Ecto neural progenitor cell (in vitro differentiated cells): ENCODE results near the gene RGS11.
"Not testable (repeated sequence)": the region's sequence is repeated elsewhere in the genome, so short reads cannot be mapped to it uniquely, and the experiment has no call there.

ENCODE experiments used
- DNase-seq: peaks from one replicate; pipeline ENCODE4 v3.0.0-alpha.2; 2018; ENCODE audit warnings: low spot score

Gene RGS11

GRCh38 chr16:263182-263774, 12.5 kb downstream of the RGS11 start:
- no peak for DNase-seq

GRCh38 chr16:262121-262745, 13.5 kb downstream of the RGS11 start:
- no peak for DNase-seq

DNA sequence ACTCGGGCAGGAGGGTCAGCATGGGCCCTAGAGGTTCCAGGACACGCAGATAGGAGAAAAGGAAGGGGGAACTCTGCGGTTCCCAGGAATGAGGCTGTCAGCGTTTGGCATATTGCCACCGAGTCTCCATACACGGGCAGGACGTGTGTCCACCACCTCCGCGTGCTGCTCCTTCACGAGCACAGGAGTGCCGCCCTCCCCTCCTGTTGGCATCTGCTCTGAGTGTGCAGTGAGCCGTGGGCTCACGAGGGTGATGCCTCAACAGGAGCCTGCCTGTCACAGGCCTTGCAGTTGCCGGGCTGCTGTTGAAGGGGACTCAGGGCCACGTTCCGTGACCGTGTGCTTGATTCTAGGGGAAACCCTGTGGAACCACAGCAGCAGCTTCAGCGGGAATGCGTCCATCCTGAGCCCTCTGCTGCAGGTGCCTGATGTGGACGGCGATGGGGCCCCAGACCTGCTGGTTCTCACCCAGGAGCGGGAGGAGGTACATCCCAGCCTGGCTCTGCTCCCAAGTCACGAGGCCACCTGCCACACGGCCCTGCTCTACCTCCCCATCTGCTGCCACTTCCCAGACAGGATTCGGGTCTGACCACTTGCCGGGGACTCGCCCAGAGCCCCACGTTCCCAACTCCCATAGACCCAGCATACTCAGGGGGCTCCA, 14.6 kb downstream of the RGS11 start:
- DNase-seq = no peak

GRCh38 chr16:260326-260725, 15.4 kb downstream of the RGS11 start:
- DNase-seq = no peak

DNA sequence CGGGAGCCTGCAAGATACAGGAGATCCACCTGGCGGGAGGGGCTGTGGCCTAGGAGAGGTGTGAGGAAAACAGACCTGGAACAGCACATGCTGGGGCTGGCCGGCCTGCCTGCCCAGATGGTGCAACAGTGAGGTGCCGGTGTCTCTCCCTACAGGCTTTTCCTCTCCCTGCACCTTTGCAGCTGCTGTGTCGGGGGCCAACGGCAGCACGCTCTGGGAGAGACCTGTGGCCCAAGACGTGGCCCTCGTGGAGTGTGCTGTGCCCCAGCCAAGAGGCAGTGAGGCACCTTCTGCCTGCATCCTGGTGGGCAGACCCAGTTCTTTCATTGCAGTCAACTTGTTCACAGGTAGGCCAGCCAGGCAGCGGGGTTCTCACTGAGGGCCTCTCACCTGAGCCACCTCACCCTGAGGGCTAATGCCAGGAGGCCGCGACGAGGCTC, 15.9 kb downstream of the RGS11 start:
- no peak for DNase-seq

- no peak for DNase-seq
These were observed 16.5 kb downstream of the RGS11 start for GRCh38 chr16:259226-259625.

DNA sequence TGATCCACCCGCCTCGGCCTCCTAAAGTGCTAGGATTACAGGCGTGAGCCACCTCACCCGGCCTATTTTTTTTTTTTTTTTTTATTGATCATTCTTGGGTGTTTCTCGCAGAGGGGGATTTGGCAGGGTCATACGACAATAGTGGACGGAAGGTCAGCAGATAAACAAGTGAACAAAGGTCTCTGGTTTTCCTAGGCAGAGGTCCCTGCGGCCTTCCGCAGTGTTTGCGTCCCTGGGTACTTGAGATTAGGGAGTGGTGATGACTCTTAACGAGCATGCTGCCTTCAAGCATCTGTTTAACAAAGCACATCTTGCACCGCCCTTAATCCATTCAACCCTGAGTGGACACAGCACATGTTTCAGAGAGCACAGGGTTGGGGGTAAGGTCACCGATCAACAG, 17.7 kb downstream of the RGS11 start:
- DNase-seq = not testable (repeated sequence)

- DNase-seq = no peak
These were observed 20.6 kb downstream of the RGS11 start for GRCh38 chr16:255183-255582.

GRCh38 chr16:254461-254860, 21.3 kb downstream of the RGS11 start:
- DNase-seq = no peak

DNA sequence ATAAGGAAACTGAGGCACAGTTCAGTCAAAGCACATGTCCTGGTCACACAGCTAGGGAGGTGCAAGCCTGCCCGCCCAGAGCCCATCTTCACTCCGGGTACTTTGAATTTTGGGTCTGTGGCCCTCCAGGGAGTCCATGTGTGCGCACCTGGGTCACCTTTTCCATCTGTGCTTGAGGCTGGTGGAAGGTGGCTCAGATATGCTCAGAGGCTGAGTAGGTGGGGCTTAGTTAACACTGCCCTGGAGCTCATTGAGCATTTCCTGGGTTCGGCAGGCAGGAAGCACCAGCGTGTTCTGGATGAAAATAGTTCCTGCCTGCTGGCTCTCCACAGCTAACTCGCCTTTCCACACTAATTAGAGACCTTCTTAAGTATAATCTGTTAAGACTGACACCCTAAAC, 21.9 kb downstream of the RGS11 start:
- no peak for DNase-seq

DNA sequence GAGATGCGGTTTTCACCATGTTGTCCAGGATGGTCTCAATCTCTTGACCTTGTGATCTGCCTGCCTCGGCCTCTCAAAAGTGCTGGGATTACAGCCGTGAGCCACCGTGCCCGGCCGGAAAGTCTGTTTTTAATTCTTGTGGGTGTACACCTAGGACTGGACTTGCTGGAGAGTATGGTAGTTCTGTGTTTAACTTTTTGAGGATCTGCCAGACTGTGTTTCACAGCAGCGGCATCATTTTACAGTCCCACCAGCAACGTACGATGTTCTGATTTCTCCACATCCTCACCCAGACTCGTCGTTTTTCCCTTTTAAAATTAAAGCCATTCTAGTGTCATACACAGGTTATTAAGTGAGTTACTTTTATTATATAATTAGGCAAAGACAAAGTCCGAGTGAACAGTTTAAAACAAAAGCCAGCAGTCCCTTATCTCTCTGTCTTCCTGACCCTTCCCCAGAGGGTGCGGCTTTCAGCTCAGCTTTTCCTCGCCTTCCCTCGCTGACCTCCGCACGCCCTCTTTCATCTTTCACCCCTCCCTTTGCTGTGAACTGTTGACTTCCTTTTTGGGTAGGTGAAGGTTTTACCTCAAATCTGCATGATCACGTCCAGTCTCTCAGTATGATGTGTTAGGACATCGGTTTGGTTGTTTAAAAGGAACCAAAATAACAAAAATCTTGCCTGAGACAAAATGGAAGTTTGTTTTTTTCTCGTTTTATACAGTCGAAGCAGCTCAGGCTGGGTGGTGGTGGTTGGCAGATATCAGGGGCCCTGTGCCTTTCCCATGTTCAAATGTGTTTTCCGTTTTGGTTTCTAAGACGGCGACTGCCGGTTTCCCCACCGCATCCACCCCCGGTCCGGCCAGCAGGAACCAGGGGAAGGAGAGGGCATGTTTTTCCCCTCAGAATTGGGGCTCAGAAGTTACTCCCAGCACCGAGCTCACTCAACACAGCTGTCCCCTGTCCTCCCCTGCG, 23.1 kb downstream of the RGS11 start:
- DNase-seq = no peak

DNA sequence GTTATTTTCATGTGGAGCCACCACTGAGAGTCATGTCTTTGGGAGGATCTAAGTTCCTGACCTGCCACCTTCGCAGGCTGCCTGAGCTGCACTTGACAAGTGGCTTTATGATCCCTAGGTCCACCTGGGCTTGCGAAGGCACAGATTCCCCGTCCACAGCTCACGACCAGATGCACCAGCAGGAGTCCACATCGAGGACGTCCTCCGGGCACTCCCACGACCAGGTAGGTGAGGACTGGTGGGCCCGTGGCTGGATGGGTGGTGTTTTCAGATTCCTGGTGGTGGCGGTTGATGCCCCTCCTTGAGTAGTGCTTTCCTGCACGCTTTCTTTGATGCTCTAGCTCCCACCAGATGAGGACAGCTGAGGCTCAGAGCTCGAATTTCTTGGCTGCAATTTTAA, 26.3 kb downstream of the RGS11 start:
- no peak for DNase-seq

GRCh38 chr16:247027-247426, 28.7 kb downstream of the RGS11 start:
- no peak for DNase-seq

- DNase-seq = no peak
These were observed 30.6 kb downstream of the RGS11 start for GRCh38 chr16:245105-245504.

GRCh38 chr16:243348-243747, 32.4 kb downstream of the RGS11 start:
- DNase-seq = no peak

- no peak for DNase-seq
These were observed 33.5 kb downstream of the RGS11 start for GRCh38 chr16:242281-242680.

- DNase-seq = no peak
These were observed 35.2 kb downstream of the RGS11 start for GRCh38 chr16:240559-240958.

DNA sequence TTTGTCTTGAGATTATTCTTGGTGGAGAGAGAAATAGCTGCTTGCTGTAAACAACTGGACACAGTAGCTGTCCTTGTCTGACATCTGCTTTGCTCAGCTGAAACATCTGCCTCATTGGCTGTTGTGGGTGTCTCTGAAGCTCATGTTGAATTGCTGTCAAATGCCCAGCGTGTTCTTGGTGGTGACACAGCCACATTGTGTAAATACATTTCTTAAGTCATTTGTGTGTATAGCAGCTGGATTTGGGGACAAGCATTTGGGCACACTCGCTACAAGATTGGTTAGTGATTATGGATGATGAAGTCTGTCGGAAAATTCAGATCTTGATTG, 35.8 kb downstream of the RGS11 start:
- no peak for DNase-seq

GRCh38 chr16:234468-235305, 41.1 kb downstream of the RGS11 start, which contains the start of gene FAM234A:
FAM234A (plus strand) TSS chr16:234821; CDS start chr16:254414, 19,593 bp downstream.
- peak; percentile 96 for DNase-seq

- DNase-seq = no peak
These were observed 44.8 kb downstream of the RGS11 start for GRCh38 chr16:230949-231348.

DNA sequence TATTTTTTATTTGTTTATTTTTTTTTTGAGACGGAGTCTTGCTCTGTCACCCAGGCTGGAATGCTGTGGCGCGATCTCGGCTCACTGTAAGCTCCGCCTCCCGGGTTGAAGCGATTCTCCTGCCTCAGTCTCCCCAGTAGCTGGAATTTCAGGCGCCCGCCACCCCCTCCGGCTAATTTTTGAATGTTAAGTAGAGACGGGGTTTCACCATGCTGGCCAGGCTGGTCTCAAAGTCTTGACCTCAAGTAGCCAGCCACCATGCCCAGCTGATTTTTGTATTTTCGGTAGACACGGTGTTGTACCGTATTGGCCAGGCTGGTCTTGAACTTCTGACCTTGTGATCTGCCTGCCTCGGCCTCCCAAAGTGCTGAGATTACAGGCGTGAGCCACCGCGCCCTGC, 45.4 kb downstream of the RGS11 start:
- DNase-seq = not testable (repeated sequence)
